ENCODE measurements around the gene TBC1D19. TPM values are rescaled to one million over a fixed set of nuclear protein-coding genes. Genes with fewer than 3 reads are reported as not detected.

The TBC1D19 gene
- total and polyA plus RNA-seq, 4 donors: 2.1 to 41.6 (median 8.3) TPM

- ATAC-seq (ENCODE audit: insufficient read depth, low FRiP score): no peak
Observed at GRCh38 chr4:26701786-26702227, 117.9 kb downstream of the TBC1D19 start.

GRCh38 chr4:26707342-26707741 is 123.5 kb downstream of the TBC1D19 start:
- Histone ChIP-seq H3K27ac (ENCODE audit: low read depth in 1 of 2, low read length in 1 of 2) (no peak overlapping the region), H3K36me3 (ENCODE audit: control insufficient read depth in 4 of 4, insufficient read depth in 4 of 4, low read length in 4 of 4) (peaks cover 0 to 4% (median 0%) of the 10 kb centered on the region in 4 donors), H3K9me3 (ENCODE audit: control insufficient read depth in 4 of 4, insufficient read depth in 3 of 4, low read length in 3 of 4) (no peaks in the 10 kb centered on the region), H3K9ac (ENCODE audit: insufficient read depth in 1 of 2, low read length in 2 of 2) (no peak overlapping the region), H3K4me1 (ENCODE audit: control insufficient read depth in 5 of 5, insufficient read depth in 5 of 5, low read length in 5 of 5) (peaks cover 0 to 3% (median 0%) of the 10 kb centered on the region in 5 donors), H3K27me3 (ENCODE audit: control insufficient read depth in 3 of 3, insufficient read depth in 3 of 3, low read length in 2 of 3) (no peaks in the 10 kb centered on the region), H3K4me3 (no peak overlapping the region)
- DNase-seq (no peak), ATAC-seq (ENCODE audit: insufficient read depth, low FRiP score) (no peak)
- WGBS, 2 donors: 91 to 100% methylated on average over 1 of the region's 1 CpG
- TF ChIP-seq CTCF (IDR thresholded peaks at IDR 0.05; ENCODE audit: control extremely low read depth, extremely low read depth): no peak

More at GRCh38 chr4:26701786-26702227, 117.9 kb downstream of the TBC1D19 start:
- no peaks in the 10 kb centered on the region for H3K27me3 ChIP-seq (ENCODE audit: control insufficient read depth in 3 of 3, insufficient read depth in 3 of 3, low read length in 2 of 3)
- no peaks in the 10 kb centered on the region for H3K9me3 ChIP-seq (ENCODE audit: control insufficient read depth in 4 of 4, insufficient read depth in 3 of 4, low read length in 3 of 4)
- no peak overlapping the region for H3K4me3 ChIP-seq
- no peaks in the 10 kb centered on the region for H3K4me1 ChIP-seq (ENCODE audit: control insufficient read depth in 5 of 5, insufficient read depth in 5 of 5, low read length in 5 of 5)
- no peak overlapping the region for H3K9ac ChIP-seq (ENCODE audit: insufficient read depth in 1 of 2, low read length in 2 of 2)
- peaks cover 0 to 4% (median 0%) of the 10 kb centered on the region in 4 donors for H3K36me3 ChIP-seq (ENCODE audit: control insufficient read depth in 4 of 4, insufficient read depth in 4 of 4, low read length in 4 of 4)
- no peak for DNase-seq
- H3K27ac ChIP-seq (ENCODE audit: low read depth in 1 of 2, low read length in 1 of 2): no peak overlapping the region
- TF ChIP-seq CTCF (IDR thresholded peaks at IDR 0.05; ENCODE audit: control extremely low read depth, extremely low read depth): no peak

- no peaks in the 10 kb centered on the region for H3K27me3 ChIP-seq (ENCODE audit: control insufficient read depth in 3 of 3, insufficient read depth in 3 of 3, low read length in 2 of 3)
- no peak for TF ChIP-seq CTCF (IDR thresholded peaks at IDR 0.05; ENCODE audit: control extremely low read depth, extremely low read depth)
- H3K4me3 ChIP-seq: no peak overlapping the region
- H3K9me3 ChIP-seq (ENCODE audit: control insufficient read depth in 4 of 4, insufficient read depth in 3 of 4, low read length in 3 of 4): no peaks in the 10 kb centered on the region
- no peak for DNase-seq
- peaks cover 0 to 4% (median under 1%) of the 10 kb centered on the region in 4 donors for H3K36me3 ChIP-seq (ENCODE audit: control insufficient read depth in 4 of 4, insufficient read depth in 4 of 4, low read length in 4 of 4)
- H3K4me1 ChIP-seq (ENCODE audit: control insufficient read depth in 5 of 5, insufficient read depth in 5 of 5, low read length in 5 of 5): peaks cover 0 to 3% (median 0%) of the 10 kb centered on the region in 5 donors
- no peak for ATAC-seq (ENCODE audit: insufficient read depth, low FRiP score)
- H3K9ac ChIP-seq (ENCODE audit: insufficient read depth in 1 of 2, low read length in 2 of 2): no peak overlapping the region
- H3K27ac ChIP-seq (ENCODE audit: low read depth in 1 of 2, low read length in 1 of 2): no peak overlapping the region
- WGBS, 2 donors: 71 to 78% methylated on average over 2 of the region's 2 CpGs
Observed at GRCh38 chr4:26709246-26709645, 125.4 kb downstream of the TBC1D19 start.

GRCh38 chr4:26713563-26714151 is 129.8 kb downstream of the TBC1D19 start:
- 96 to 98% methylated on average over 2 of the region's 2 CpGs for WGBS, 2 donors

More at GRCh38 chr4:26713563-26714151, 129.8 kb downstream of the TBC1D19 start:
- H3K9me3 ChIP-seq (ENCODE audit: control insufficient read depth in 4 of 4, insufficient read depth in 3 of 4, low read length in 3 of 4): no peaks in the 10 kb centered on the region
- ATAC-seq (ENCODE audit: insufficient read depth, low FRiP score) (no peak), DNase-seq (no peak)
- TF ChIP-seq CTCF (IDR thresholded peaks at IDR 0.05; ENCODE audit: control extremely low read depth, extremely low read depth): no peak
- H3K4me1 ChIP-seq (ENCODE audit: control insufficient read depth in 5 of 5, insufficient read depth in 5 of 5, low read length in 5 of 5): peaks cover 0 to 3% (median 0%) of the 10 kb centered on the region in 5 donors
- peaks cover 0 to 5% (median 0%) of the 10 kb centered on the region in 4 donors for H3K36me3 ChIP-seq (ENCODE audit: control insufficient read depth in 4 of 4, insufficient read depth in 4 of 4, low read length in 4 of 4)
- no peak overlapping the region for H3K9ac ChIP-seq (ENCODE audit: insufficient read depth in 1 of 2, low read length in 2 of 2)
- no peak overlapping the region for H3K4me3 ChIP-seq
- H3K27ac ChIP-seq (ENCODE audit: low read depth in 1 of 2, low read length in 1 of 2): no peak overlapping the region
- no peaks in the 10 kb centered on the region for H3K27me3 ChIP-seq (ENCODE audit: control insufficient read depth in 3 of 3, insufficient read depth in 3 of 3, low read length in 2 of 3)
